HCT116 (cell line): ENCODE data around the gene GCAT.

ENCODE experiments used
- EGR1 ChIP-seq: IDR thresholded peaks from 2 replicates; pipeline ENCODE4 v1.6.1; 2012; ENCODE audit warnings: low read depth
- ELF1 ChIP-seq: IDR thresholded peaks from 2 replicates; pipeline ENCODE4 v1.6.1; 2012; ENCODE audit warnings: low read depth, borderline replicate concordance
- EZH2 ChIP-seq: fragments of 200-600 bp; sonication (generic); IDR thresholded peaks from 2 replicates; pipeline ENCODE4 v1.6.1; 2017; ENCODE audit warnings: antibody characterized with exemption, mixed run types
- EZH2phosphoT487 ChIP-seq: fragments of 200-600 bp; IDR thresholded peaks from 2 replicates; pipeline ENCODE4 v1.6.1; 2018; ENCODE audit warnings: antibody characterized with exemption, borderline replicate concordance
- FOSL1 ChIP-seq: IDR thresholded peaks from 2 replicates; pipeline ENCODE4 v1.6.1; 2012; ENCODE audit warnings: low read depth
- JUND ChIP-seq: IDR thresholded peaks from 2 replicates; pipeline ENCODE4 v1.6.1; 2012
- POLR2A ChIP-seq: IDR thresholded peaks from 2 replicates; pipeline ENCODE4 v1.7.0; 2011; ENCODE audit warnings: borderline replicate concordance; ENCODE audit not compliant: insufficient read depth, insufficient read length; ENCODE audit errors: extremely low read depth
- POLR2AphosphoS5 ChIP-seq: IDR thresholded peaks from 2 replicates; pipeline ENCODE4 v1.6.1; 2011; ENCODE audit warnings: mild to moderate bottlenecking, low read depth, low read length, moderate library complexity
- RAD21 ChIP-seq: IDR thresholded peaks from 2 replicates; pipeline ENCODE4 v1.6.1; 2012; ENCODE audit warnings: low read depth, mild to moderate bottlenecking
- ZNF274 ChIP-seq: fragments of 200-500 bp; sonication (Bioruptor generic); IDR thresholded peaks from 2 replicates; pipeline ENCODE4 v1.6.1; 2014; ENCODE audit warnings: mild to moderate bottlenecking, low read depth, low read length, inconsistent platforms
- TF ChIP-seq, protein P1 (sequence below): IDR thresholded peaks from 2 replicates; pipeline ENCODE4 v1.6.1; 2012
- TF ChIP-seq, protein P2 (sequence below), 3 experiments: fragments of 200-600 bp in 1 of 3; sonication (generic) in 1 of 3; IDR thresholded peaks in 2 of 3; conservative IDR thresholded peaks in 1 of 3; 2 replicates each; pipeline ENCODE4 v1.5.1; 2012 to 2017; ENCODE audit warnings: low read depth in 2 of 3, low read length in 2 of 3, antibody characterized with exemption in 1 of 3, borderline replicate concordance in 1 of 3, control low read depth in 1 of 3, mild to moderate bottlenecking in 1 of 3, mixed read lengths in 1 of 3, mixed run types in 1 of 3, moderate library complexity in 1 of 3; ENCODE audit not compliant: insufficient read depth in 1 of 3
- TF ChIP-seq, protein P3 (sequence below): IDR thresholded peaks from 2 replicates; pipeline ENCODE4 v1.6.1; 2012; ENCODE audit warnings: low read depth
- TF ChIP-seq, protein P4 (sequence below): IDR thresholded peaks from 2 replicates; pipeline ENCODE4 v1.6.1; 2011; ENCODE audit warnings: mild to moderate bottlenecking, low read length, moderate library complexity; ENCODE audit not compliant: insufficient replicate concordance; ENCODE audit errors: extremely low read depth

DNA sequence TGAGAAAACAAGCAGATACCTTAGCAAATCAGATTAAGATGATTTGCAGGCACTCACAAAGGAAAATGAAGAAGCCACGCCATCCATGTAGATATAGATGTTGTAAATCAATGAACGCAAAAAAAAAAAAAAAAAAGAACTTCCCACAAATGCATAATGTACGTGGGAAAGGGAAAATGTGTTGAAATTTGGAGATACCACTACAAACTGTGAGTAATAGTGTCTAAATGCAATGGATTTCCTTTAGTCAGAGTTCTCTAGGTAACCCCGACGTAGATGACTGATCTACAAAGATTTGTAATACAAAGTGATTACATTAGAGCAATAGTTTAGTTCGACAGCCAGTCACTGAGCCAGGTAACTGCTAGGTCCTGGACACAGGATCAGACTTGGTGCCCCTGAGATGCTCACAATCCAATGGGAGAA, 37.2 kb downstream of the GCAT start:
- TF ChIP-seq, protein P1, sequence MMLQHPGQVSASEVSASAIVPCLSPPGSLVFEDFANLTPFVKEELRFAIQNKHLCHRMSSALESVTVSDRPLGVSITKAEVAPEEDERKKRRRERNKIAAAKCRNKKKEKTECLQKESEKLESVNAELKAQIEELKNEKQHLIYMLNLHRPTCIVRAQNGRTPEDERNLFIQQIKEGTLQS = no peak
- TF ChIP-seq, protein P2, sequence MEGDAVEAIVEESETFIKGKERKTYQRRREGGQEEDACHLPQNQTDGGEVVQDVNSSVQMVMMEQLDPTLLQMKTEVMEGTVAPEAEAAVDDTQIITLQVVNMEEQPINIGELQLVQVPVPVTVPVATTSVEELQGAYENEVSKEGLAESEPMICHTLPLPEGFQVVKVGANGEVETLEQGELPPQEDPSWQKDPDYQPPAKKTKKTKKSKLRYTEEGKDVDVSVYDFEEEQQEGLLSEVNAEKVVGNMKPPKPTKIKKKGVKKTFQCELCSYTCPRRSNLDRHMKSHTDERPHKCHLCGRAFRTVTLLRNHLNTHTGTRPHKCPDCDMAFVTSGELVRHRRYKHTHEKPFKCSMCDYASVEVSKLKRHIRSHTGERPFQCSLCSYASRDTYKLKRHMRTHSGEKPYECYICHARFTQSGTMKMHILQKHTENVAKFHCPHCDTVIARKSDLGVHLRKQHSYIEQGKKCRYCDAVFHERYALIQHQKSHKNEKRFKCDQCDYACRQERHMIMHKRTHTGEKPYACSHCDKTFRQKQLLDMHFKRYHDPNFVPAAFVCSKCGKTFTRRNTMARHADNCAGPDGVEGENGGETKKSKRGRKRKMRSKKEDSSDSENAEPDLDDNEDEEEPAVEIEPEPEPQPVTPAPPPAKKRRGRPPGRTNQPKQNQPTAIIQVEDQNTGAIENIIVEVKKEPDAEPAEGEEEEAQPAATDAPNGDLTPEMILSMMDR (IDR thresholded peaks at IDR 0.05 in 2 of 3, conservative IDR thresholded peaks at IDR 0.05 in 1 of 3; ENCODE audit: borderline replicate concordance in 1 of 3, insufficient read depth in 1 of 3, low read depth in 2 of 3, low read length in 2 of 3) = no peak
- TF ChIP-seq POLR2AphosphoS5 (no peak), EZH2phosphoT487 (no peak), ZNF274 (no peak), JUND (no peak), EZH2 (no peak), POLR2A (no peak), RAD21 (no peak), EGR1 (no peak), FOSL1 (no peak), ELF1 (no peak; the same call in 1 of the 2 replicates)
- TF ChIP-seq, protein P3, sequence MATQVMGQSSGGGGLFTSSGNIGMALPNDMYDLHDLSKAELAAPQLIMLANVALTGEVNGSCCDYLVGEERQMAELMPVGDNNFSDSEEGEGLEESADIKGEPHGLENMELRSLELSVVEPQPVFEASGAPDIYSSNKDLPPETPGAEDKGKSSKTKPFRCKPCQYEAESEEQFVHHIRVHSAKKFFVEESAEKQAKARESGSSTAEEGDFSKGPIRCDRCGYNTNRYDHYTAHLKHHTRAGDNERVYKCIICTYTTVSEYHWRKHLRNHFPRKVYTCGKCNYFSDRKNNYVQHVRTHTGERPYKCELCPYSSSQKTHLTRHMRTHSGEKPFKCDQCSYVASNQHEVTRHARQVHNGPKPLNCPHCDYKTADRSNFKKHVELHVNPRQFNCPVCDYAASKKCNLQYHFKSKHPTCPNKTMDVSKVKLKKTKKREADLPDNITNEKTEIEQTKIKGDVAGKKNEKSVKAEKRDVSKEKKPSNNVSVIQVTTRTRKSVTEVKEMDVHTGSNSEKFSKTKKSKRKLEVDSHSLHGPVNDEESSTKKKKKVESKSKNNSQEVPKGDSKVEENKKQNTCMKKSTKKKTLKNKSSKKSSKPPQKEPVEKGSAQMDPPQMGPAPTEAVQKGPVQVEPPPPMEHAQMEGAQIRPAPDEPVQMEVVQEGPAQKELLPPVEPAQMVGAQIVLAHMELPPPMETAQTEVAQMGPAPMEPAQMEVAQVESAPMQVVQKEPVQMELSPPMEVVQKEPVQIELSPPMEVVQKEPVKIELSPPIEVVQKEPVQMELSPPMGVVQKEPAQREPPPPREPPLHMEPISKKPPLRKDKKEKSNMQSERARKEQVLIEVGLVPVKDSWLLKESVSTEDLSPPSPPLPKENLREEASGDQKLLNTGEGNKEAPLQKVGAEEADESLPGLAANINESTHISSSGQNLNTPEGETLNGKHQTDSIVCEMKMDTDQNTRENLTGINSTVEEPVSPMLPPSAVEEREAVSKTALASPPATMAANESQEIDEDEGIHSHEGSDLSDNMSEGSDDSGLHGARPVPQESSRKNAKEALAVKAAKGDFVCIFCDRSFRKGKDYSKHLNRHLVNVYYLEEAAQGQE = no peak
- TF ChIP-seq, protein P4, sequence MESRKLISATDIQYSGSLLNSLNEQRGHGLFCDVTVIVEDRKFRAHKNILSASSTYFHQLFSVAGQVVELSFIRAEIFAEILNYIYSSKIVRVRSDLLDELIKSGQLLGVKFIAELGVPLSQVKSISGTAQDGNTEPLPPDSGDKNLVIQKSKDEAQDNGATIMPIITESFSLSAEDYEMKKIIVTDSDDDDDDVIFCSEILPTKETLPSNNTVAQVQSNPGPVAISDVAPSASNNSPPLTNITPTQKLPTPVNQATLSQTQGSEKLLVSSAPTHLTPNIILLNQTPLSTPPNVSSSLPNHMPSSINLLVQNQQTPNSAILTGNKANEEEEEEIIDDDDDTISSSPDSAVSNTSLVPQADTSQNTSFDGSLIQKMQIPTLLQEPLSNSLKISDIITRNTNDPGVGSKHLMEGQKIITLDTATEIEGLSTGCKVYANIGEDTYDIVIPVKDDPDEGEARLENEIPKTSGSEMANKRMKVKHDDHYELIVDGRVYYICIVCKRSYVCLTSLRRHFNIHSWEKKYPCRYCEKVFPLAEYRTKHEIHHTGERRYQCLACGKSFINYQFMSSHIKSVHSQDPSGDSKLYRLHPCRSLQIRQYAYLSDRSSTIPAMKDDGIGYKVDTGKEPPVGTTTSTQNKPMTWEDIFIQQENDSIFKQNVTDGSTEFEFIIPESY = no peak
